HEK293T (cell line): ENCODE data around the gene CEP95.

Source experiments
- FOXA1 ChIP-seq: fragments of 450-650 bp; IDR thresholded peaks from 2 replicates; pipeline ENCODE4 v1.6.1; 2016; ENCODE audit warnings: mild to moderate bottlenecking
- HDGF ChIP-seq: fragments of 450-650 bp; IDR thresholded peaks from 2 replicates; pipeline ENCODE4 v1.6.1; 2017; ENCODE audit warnings: antibody characterized with exemption, borderline replicate concordance

DNA sequence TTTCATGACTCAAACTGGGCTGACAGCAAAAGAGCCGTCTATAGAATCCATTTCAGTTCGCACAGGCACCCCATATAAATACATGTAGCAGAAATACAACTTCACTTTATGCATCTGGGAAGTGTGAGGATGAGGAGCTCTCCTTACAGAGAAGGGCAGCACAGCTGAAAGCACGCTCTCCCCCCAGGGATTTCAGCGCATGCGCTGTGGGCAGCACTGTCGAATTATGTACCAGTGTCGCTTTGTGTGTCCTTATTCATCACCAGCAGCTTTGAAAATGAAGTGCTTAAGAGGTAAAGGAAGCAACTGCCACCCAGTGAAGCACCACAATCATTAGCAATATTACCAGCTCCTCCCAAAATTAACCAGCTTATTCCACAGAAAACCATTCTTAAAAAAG is 39.9 kb downstream of the CEP95 start:
- no peak for TF ChIP-seq FOXA1
- no peak for TF ChIP-seq HDGF
